Endothelial cell of umbilical vein (primary cell): ENCODE results near the gene BZW1. TPM values are rescaled to one million over a fixed set of nuclear protein-coding genes. Genes with fewer than 3 reads are reported as not detected.
A peak's percentile ranks its signal among the peaks of the same experiment; 100 is the strongest.

ENCODE experiments used
- BruUV-seq: library from RNA; stranded (reverse); fragments of 400-500 nt; replicated peaks from 2 replicates; lab custom pipeline; 2021; lab: Mats Ljungman, UMichigan
- CTCF ChIA-PET: fragments of 300-600, 350-600 bp; sonication (Branson Sonifier 250); formaldehyde crosslinking; loops from one replicate; lab custom pipeline; 2021; ENCODE audit warnings: antibody characterized with exemption, inconsistent platforms; lab: Charles Lee
- POLR2A ChIA-PET: fragments of 300-600, 350-600 bp; sonication (Branson Sonifier 250); formaldehyde crosslinking; loops from one replicate; lab custom pipeline; 2021; ENCODE audit warnings: antibody characterized with exemption, inconsistent platforms; lab: Charles Lee
- DNase-seq: peaks from one replicate; pipeline ENCODE4 v3.0.0-alpha.2; 2011; ENCODE audit warnings: low read depth, low spot score
- FAIRE-seq: peaks from 2 replicates; lab custom pipeline; 2011; peaks lifted over from hg19 to GRCh38; lab: Jason Lieb, UNC
- H2AFZ ChIP-seq: 2 replicates; pipeline ENCODE4 v1.6.0; 2012; ENCODE audit warnings: low read depth, low read length, control low read depth, inconsistent platforms
- H3K27ac ChIP-seq: 2 replicates; pipeline ENCODE4 v1.5.1; 2011; ENCODE audit warnings: low read depth, mild to moderate bottlenecking, control low read depth, low read length, moderate library complexity; ENCODE audit not compliant: insufficient read depth
- H3K27me3 ChIP-seq, 2 experiments: 2 replicates each; pipeline versions ENCODE4 v1.6.0 to v1.6.1; 2011; ENCODE audit warnings: low read length in 2 of 2, mixed read lengths in 1 of 2; ENCODE audit not compliant: control insufficient read depth in 2 of 2, insufficient read depth in 2 of 2
- H3K36me3 ChIP-seq, 2 experiments: 2 replicates in 1 of 2; 3 replicates in 1 of 2; pipeline ENCODE4 v1.5.1; 2011; ENCODE audit warnings: low read length in 2 of 2, mild to moderate bottlenecking in 1 of 2, moderate library complexity in 1 of 2; ENCODE audit not compliant: control insufficient read depth in 2 of 2, insufficient read depth in 2 of 2; ENCODE audit errors: extremely low read depth in 1 of 2
- H3K4me1 ChIP-seq: 3 replicates; pipeline ENCODE4 v1.5.1; 2011; ENCODE audit warnings: mild to moderate bottlenecking, low read length; ENCODE audit not compliant: control insufficient read depth, insufficient read depth; ENCODE audit errors: extremely low read depth
- H3K4me2 ChIP-seq: 2 replicates; pipeline ENCODE4 v1.6.1; 2011; ENCODE audit warnings: low read length, control low read depth, mixed read lengths; ENCODE audit not compliant: insufficient read depth
- H3K4me3 ChIP-seq, 3 experiments: fragments of 200-600 bp in 1 of 3; sonication (generic), shearing (Covaris generic) in 1 of 3; replicated peaks in 1 of 3; 2 replicates each; pipeline ENCODE4 v1.5.1; 2011 to 2016; ENCODE audit warnings: control low read depth in 3 of 3, low read length in 3 of 3, mild to moderate bottlenecking in 2 of 3, inconsistent platforms in 1 of 3, low read depth in 1 of 3, moderate library complexity in 1 of 3; ENCODE audit not compliant: insufficient read depth in 1 of 3
- H3K79me2 ChIP-seq: 2 replicates; pipeline ENCODE4 v1.6.0; 2012; ENCODE audit warnings: low read length, inconsistent platforms; ENCODE audit not compliant: control insufficient read depth, insufficient read depth
- H3K9ac ChIP-seq: replicated peaks from 2 replicates; pipeline ENCODE3; 2011; ENCODE audit warnings: low read length, control low read depth; ENCODE audit not compliant: insufficient read depth; ENCODE audit errors: extremely low read depth
- H3K9me1 ChIP-seq: replicated peaks from 3 replicates; pipeline ENCODE4 v1.6.0; 2011; ENCODE audit warnings: mild to moderate bottlenecking, low read length; ENCODE audit not compliant: control insufficient read depth, insufficient read depth; ENCODE audit errors: extremely low read depth
- H3K9me3 ChIP-seq: replicated peaks from 2 replicates; pipeline ENCODE4 v1.5.1; 2012; ENCODE audit warnings: low read length, inconsistent platforms; ENCODE audit not compliant: control insufficient read depth, insufficient read depth
- H4K20me1 ChIP-seq: replicated peaks from 2 replicates; pipeline ENCODE3; 2011; ENCODE audit warnings: mild to moderate bottlenecking, low read length; ENCODE audit not compliant: control insufficient read depth, insufficient read depth; ENCODE audit errors: extremely low read depth
- FOS ChIP-seq: IDR thresholded peaks from 2 replicates; pipeline ENCODE4 v1.6.1; 2011; ENCODE audit warnings: mild to moderate bottlenecking, low read length, moderate library complexity, borderline replicate concordance; ENCODE audit not compliant: insufficient read depth
- JUN ChIP-seq: IDR thresholded peaks from 2 replicates; pipeline ENCODE4 v1.6.1; 2011; ENCODE audit warnings: borderline replicate concordance, low read depth; ENCODE audit not compliant: insufficient read length, insufficient read depth
- MAX ChIP-seq: IDR thresholded peaks from 2 replicates; pipeline ENCODE4 v1.6.1; 2011; ENCODE audit not compliant: insufficient read depth, insufficient read length
- MYC ChIP-seq: IDR thresholded peaks from one replicate; pipeline ENCODE4 v1.6.1; 2011; ENCODE audit warnings: mild to moderate bottlenecking, low read depth, low read length
- POLR2A ChIP-seq: IDR thresholded peaks from 2 replicates; pipeline ENCODE4 v1.6.1; 2012; ENCODE audit warnings: low read depth, mild to moderate bottlenecking, control low read depth, low read length
- POLR2AphosphoS5 ChIP-seq: IDR thresholded peaks from 2 replicates; pipeline ENCODE4 v1.6.1; 2012; ENCODE audit warnings: low read depth, mild to moderate bottlenecking, control low read depth, low read length, moderate library complexity; ENCODE audit not compliant: insufficient read depth
- dilution Hi-C: fragments of 300-500 bp; cut with MboI; formaldehyde crosslinking; loops from one replicate; pipeline ENCODE4 v1.15.0; 2019; ENCODE audit warnings: low sequenced_read_pairs; ENCODE audit not compliant: extremely low pct_ligation_motif_present
- intact Hi-C: fragments of 100-400 bp; cut with micrococcal nuclease; formaldehyde crosslinking; loops from one replicate; pipeline ENCODE4 v1.10.0; 2022
- polyA plus RNA-seq, 4 experiments: library from polyadenylated mRNA; depleted of rRNA in 3 of 4; stranded (reverse) in 3 of 4; unstranded in 1 of 4; fragments of >200 nt; gene quantifications; 2 replicates each; pipeline versions ENCODE4 v1.2.1 to v1.2.3, GENCODE V29; 2011 to 2012; ENCODE audit warnings: missing spikeins in 1 of 4
- total RNA-seq: library from RNA; stranded (reverse); gene quantifications from 2 replicates; pipeline ENCODE4 v1.2.3, GENCODE V29; 2021

The BZW1 gene
- total and polyA plus RNA-seq, 2 donors (not counting 3 experiments of a cell fraction or from before 2014, with no cell fraction given) = 174 to 353 TPM

- Histone ChIP-seq H4K20me1 (peaks cover 14% of the 10 kb centered on the region), H2AFZ (peak within 1 kb of the TSS; percentile 48), H3K4me1 (peaks cover 26% of the 10 kb centered on the region), H3K4me2 (peak within 1 kb of the TSS; percentile 99), H3K79me2 (peaks cover 50% of the 10 kb centered on the region), H3K9me3 (no peaks in the 10 kb centered on the region), H3K27me3 (no peaks in the 10 kb centered on the region), H3K36me3 (peaks cover 1 to 2% of the 10 kb centered on the region in 2 experiments), H3K27ac (peak within 1 kb of the TSS; percentile 88), H3K9me1 (no peaks in the 10 kb centered on the region), H3K4me3 (peak within 1 kb of the TSS; percentile 90 to 99 (median 91)), H3K9ac (peak within 1 kb of the TSS; percentile 100)
- FAIRE-seq (peak; percentile 89), DNase-seq (peak; percentile 95)
- POLR2A ChIA-PET = interaction anchor here (1.1 to 2.0 kb wide), 3 partner anchors 25 to 318 kb away, joined by 4 to 11 read pairs (median 6); partner anchors contain the start of genes CASP10, NIF3L1 and PPIL3
- dilution Hi-C loops (no loop called here), intact Hi-C loops (loop anchor here (1.0 to 5.0 kb wide), 6 partner anchors 25 to 151 kb away; partner anchors contain the start of genes BZW1, NIF3L1 and PPIL3)
- BruUV-seq = TSS peak; percentile 39
- CTCF ChIA-PET = interaction anchor here (1.0 to 1.4 kb wide), 4 partner anchors 12 to 205 kb away, joined by 3 to 6 read pairs (median 4); partner anchors contain the start of genes NIF3L1 and PPIL3
- TF ChIP-seq MYC = peak; percentile 67
- TF ChIP-seq MAX = no peak
- TF ChIP-seq JUN = no peak
- peak; percentile 97 for TF ChIP-seq POLR2A
- peak; percentile 24 for TF ChIP-seq FOS
- peak; percentile 97 for TF ChIP-seq POLR2AphosphoS5
Measured at GRCh38 chr2:200864176-200865034, 52.7 kb downstream of the BZW1 start, which contains the start of gene CLK1. TSS of gene CLK1 (minus strand) at chr2:200864658. CDS start at chr2:200861862, 2,796 bp downstream.
